Smooth muscle cell of the brain vasculature (primary cell): Measurements from ENCODE around the gene SERTM1.
A peak's percentile ranks its signal among the peaks of the same experiment; 100 is the strongest.

Experiments used
- DNase-seq: peaks from one replicate; pipeline ENCODE4 v3.0.0-alpha.2; 2012; ENCODE audit warnings: low read depth, low spot score

SERTM1 gene

GRCh38 chr13:36710396-36710795, 36.6 kb downstream of the SERTM1 start:
- no peak for DNase-seq

- DNase-seq, result no peak
Observed at GRCh38 chr13:36712290-36712689, 38.5 kb downstream of the SERTM1 start.

GRCh38 chr13:36712770-36713169, 39.0 kb downstream of the SERTM1 start:
- no peak for DNase-seq

GRCh38 chr13:36713887-36714286, 40.1 kb downstream of the SERTM1 start:
- DNase-seq, result no peak

- no peak for DNase-seq
Observed at GRCh38 chr13:36715841-36716240, 42.0 kb downstream of the SERTM1 start.

GRCh38 chr13:36717017-36717416, 43.2 kb downstream of the SERTM1 start:
- no peak for DNase-seq

- DNase-seq, result no peak
Observed at GRCh38 chr13:36717966-36718545, 44.2 kb downstream of the SERTM1 start.

- DNase-seq, result no peak
Observed at GRCh38 chr13:36718686-36719085, 44.9 kb downstream of the SERTM1 start.

- no peak for DNase-seq
Observed at GRCh38 chr13:36724141-36724540, 50.3 kb downstream of the SERTM1 start.

- DNase-seq, result no peak
Observed at GRCh38 chr13:36725936-36726335, 52.1 kb downstream of the SERTM1 start.

GRCh38 chr13:36728006-36728405, 54.2 kb downstream of the SERTM1 start:
- no peak for DNase-seq

GRCh38 chr13:36736119-36736726, 62.4 kb downstream of the SERTM1 start:
- peak; percentile 43 for DNase-seq

GRCh38 chr13:36737524-36738083, 63.8 kb downstream of the SERTM1 start:
- DNase-seq, result no peak

- DNase-seq, result no peak
Observed at GRCh38 chr13:36745436-36745835, 71.6 kb downstream of the SERTM1 start.

GRCh38 chr13:36746051-36746450, 72.2 kb downstream of the SERTM1 start:
- DNase-seq, result no peak
